Activated naive CD8-positive, alpha-beta T cell (primary cell): Measurements from ENCODE around the gene FAHD2A.
"Not testable (repeated sequence)": the region's sequence is repeated elsewhere in the genome, so short reads cannot be mapped to it uniquely, and the experiment has no call there.

ENCODE experiments used
- H3K27ac Mint-ChIP-seq: one replicate; pipeline ENCODE4 v1.8.0; 2021; ENCODE audit warnings: mixed read lengths
- H3K27me3 Mint-ChIP-seq: one replicate; pipeline ENCODE4 v1.8.0; 2021; ENCODE audit warnings: mixed read lengths
- H3K36me3 Mint-ChIP-seq: one replicate; pipeline ENCODE4 v1.8.0; 2021; ENCODE audit warnings: mixed read lengths
- H3K4me1 Mint-ChIP-seq: one replicate; pipeline ENCODE4 v1.8.0; 2021; ENCODE audit warnings: low read depth, mixed read lengths
- H3K4me3 Mint-ChIP-seq: one replicate; pipeline ENCODE4 v1.8.0; 2021; ENCODE audit warnings: mild to moderate bottlenecking, mixed read lengths
- H3K9me3 Mint-ChIP-seq: one replicate; pipeline ENCODE4 v1.8.0; 2021; ENCODE audit warnings: low read depth, mixed read lengths

FAHD2A gene, protein sequence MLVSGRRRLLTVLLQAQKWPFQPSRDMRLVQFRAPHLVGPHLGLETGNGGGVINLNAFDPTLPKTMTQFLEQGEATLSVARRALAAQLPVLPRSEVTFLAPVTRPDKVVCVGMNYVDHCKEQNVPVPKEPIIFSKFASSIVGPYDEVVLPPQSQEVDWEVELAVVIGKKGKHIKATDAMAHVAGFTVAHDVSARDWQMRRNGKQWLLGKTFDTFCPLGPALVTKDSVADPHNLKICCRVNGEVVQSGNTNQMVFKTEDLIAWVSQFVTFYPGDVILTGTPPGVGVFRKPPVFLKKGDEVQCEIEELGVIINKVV

GRCh38 chr2:95402370-95403203 is at the start of gene FAHD2A:
Gene FAHD2A (plus strand): TSS chr2:95402708. CDS start chr2:95405559, 2,851 bp downstream.
- Mint-ChIP-seq H3K4me1 (peaks cover 21% of the 10 kb centered on the region), H3K36me3 (no peaks in the 10 kb centered on the region), H3K4me3 (peak within 1 kb of the TSS; percentile 96)

DNA sequence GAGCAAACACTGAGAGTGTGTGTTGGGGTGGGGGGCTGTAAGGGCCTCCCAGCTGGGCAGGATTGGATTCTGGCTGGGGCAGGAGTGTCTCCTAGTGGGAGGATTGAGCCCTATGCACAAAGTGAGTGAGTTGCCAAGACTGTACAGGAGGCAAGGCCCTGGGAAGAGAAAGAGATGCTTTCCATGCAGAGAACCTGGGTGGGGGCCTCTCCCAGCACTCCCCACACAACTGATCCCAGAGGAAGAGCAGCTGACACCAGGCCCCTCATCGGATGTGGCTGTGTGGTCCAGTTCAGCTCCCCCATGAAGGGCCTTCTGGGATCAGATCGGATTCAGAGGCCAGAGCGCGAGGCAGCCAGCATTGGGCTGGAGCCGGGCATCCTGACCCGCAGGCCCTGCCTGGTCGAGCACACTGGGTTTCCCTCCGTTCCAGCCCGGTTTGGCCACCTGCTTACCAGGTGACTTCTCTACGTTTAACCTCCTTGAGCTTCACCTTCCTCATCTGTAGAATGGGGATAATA is 49.4 kb upstream of the FAHD2A start:
- no peak overlapping the region for H3K27ac Mint-ChIP-seq
- no peaks in the 10 kb centered on the region for H3K4me1 Mint-ChIP-seq
- H3K36me3 Mint-ChIP-seq: no peaks in the 10 kb centered on the region
- no peak overlapping the region for H3K4me3 Mint-ChIP-seq
- H3K27me3 Mint-ChIP-seq: no peaks in the 10 kb centered on the region
- no peaks in the 10 kb centered on the region for H3K9me3 Mint-ChIP-seq

More at GRCh38 chr2:95402370-95403203, at the start of gene FAHD2A:
- Mint-ChIP-seq H3K27ac (peak within 1 kb of the TSS; percentile 85), H3K27me3 (no peaks in the 10 kb centered on the region), H3K9me3 (no peaks in the 10 kb centered on the region)

GRCh38 chr2:95353613-95354468 is 48.7 kb upstream of the FAHD2A start:
- no peaks in the 10 kb centered on the region for H3K9me3 Mint-ChIP-seq
- no peak overlapping the region for H3K4me3 Mint-ChIP-seq

GRCh38 chr2:95354469-95354901 is 48.0 kb upstream of the FAHD2A start:
- H3K27me3 Mint-ChIP-seq: no peaks in the 10 kb centered on the region
- no peak overlapping the region for H3K4me3 Mint-ChIP-seq
- H3K36me3 Mint-ChIP-seq: no peaks in the 10 kb centered on the region
- no peak overlapping the region for H3K27ac Mint-ChIP-seq
- H3K9me3 Mint-ChIP-seq: no peaks in the 10 kb centered on the region
- no peaks in the 10 kb centered on the region for H3K4me1 Mint-ChIP-seq

More at GRCh38 chr2:95353613-95354468, 48.7 kb upstream of the FAHD2A start:
- H3K27me3 Mint-ChIP-seq: no peaks in the 10 kb centered on the region
- no peaks in the 10 kb centered on the region for H3K4me1 Mint-ChIP-seq
- H3K27ac Mint-ChIP-seq: no peak overlapping the region
- H3K36me3 Mint-ChIP-seq: no peaks in the 10 kb centered on the region

DNA sequence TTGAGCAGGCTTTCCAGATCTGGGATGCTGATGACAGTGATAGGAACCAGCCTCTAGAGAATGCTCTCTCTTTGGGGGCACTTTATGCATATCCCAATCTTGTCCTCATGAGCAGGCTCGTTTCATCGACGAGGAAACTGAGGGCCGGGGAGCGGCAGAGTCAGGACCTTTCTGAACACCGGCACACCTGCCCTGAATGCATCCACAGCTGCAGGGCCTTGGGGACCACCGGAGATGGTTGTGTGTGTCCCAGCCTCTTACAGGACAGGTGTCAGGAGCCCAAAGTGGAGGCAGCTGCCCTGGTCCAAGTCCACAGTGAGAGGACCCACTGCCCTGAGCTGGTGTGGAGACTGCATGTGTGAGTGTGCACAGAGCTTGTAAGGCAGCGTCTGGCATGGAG is 47.6 kb upstream of the FAHD2A start:
- no peaks in the 10 kb centered on the region for H3K27me3 Mint-ChIP-seq
- H3K27ac Mint-ChIP-seq: no peak overlapping the region
- H3K36me3 Mint-ChIP-seq: no peaks in the 10 kb centered on the region
- no peaks in the 10 kb centered on the region for H3K4me1 Mint-ChIP-seq
- no peaks in the 10 kb centered on the region for H3K9me3 Mint-ChIP-seq
- no peak overlapping the region for H3K4me3 Mint-ChIP-seq

- not testable (repeated sequence) for H3K4me1 Mint-ChIP-seq, H3K4me3 Mint-ChIP-seq, H3K27ac Mint-ChIP-seq, H3K36me3 Mint-ChIP-seq, H3K27me3 Mint-ChIP-seq, H3K9me3 Mint-ChIP-seq
These were observed 47.0 kb upstream of the FAHD2A start for GRCh38 chr2:95355486-95355885.

DNA sequence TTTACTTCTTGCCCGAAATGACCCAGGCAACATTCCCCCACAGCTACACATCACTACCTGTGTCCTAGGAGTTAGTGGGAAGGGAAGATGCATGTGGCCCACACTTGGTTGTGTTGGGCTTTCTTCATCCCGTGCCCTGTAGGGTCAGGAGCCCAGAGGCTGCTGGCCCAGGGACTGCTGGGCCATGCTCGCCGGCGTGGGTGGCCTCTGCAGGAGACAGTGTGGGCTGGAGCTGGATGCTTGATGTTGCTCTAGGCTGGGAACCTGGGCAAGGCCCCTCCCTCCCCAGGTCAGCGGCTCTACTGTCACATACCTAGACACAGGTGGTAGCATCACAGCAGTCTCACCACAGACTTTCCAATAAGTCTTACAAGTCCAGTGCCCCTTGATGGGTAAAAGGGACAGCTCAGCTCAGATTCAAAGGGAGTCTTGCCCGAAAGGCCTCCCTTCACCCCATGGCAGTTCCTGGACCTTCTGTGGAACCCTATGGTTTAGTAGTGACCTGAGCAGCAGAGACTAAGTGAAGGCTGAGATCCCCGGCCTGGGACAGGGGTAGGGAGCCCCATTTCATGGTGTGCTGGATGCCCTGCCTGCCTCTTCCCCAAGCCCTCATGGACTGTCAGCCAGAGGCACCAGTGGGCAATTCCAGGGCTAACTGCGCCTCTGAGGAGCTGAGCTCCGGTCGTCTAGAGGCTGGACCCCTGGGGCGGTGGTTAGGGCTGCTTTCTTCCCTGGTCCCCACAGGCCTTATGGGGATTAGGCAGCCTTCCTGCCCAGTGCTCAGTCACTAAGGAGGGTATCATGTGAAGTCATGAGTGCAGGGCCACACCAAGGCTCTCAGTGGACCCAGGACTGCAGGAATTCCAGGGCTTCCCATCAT is 45.4 kb upstream of the FAHD2A start:
- Mint-ChIP-seq H3K27ac (no peak overlapping the region), H3K9me3 (no peaks in the 10 kb centered on the region), H3K27me3 (peaks cover 2% of the 10 kb centered on the region), H3K4me3 (no peak overlapping the region), H3K36me3 (no peaks in the 10 kb centered on the region), H3K4me1 (no peaks in the 10 kb centered on the region)

DNA sequence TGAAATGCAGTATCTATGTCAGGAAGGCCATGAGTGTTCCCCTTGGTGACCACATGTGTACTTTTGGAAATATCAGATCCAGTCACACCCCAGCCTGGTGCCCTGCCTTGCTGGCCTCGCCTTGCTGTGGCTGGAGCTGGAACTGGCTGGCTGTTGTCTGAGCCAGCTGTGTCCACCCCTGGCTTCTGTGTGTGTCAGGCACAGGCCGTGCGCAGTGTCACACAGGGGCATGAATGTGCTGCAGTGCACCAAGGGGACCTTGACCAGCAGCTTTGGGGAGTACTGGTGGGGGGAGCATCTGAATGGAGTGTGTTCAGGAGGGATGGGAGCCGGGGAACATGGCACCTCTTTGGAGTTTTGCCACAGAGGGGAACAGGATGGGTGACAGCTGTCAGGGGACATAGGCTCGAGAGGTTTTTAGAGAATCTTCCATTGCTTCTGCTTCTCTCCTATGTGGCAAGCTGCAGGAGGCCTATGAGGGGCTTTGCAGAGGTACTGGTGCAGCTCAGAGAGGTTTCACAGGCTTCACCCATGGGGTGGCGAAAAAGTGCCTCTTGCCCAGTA is 44.7 kb upstream of the FAHD2A start:
- no peaks in the 10 kb centered on the region for H3K9me3 Mint-ChIP-seq
- no peaks in the 10 kb centered on the region for H3K4me1 Mint-ChIP-seq

GRCh38 chr2:95359031-95359430 is 43.5 kb upstream of the FAHD2A start:
- H3K9me3 Mint-ChIP-seq: no peaks in the 10 kb centered on the region
- no peaks in the 10 kb centered on the region for H3K4me1 Mint-ChIP-seq
- no peaks in the 10 kb centered on the region for H3K36me3 Mint-ChIP-seq
- H3K4me3 Mint-ChIP-seq: no peak overlapping the region
- no peak overlapping the region for H3K27ac Mint-ChIP-seq
- H3K27me3 Mint-ChIP-seq: peaks cover 2% of the 10 kb centered on the region

More for the DNA sequence above, 44.7 kb upstream of the FAHD2A start:
- Mint-ChIP-seq H3K4me3 (no peak overlapping the region), H3K27me3 (peaks cover 2% of the 10 kb centered on the region), H3K36me3 (no peaks in the 10 kb centered on the region), H3K27ac (no peak overlapping the region)

DNA sequence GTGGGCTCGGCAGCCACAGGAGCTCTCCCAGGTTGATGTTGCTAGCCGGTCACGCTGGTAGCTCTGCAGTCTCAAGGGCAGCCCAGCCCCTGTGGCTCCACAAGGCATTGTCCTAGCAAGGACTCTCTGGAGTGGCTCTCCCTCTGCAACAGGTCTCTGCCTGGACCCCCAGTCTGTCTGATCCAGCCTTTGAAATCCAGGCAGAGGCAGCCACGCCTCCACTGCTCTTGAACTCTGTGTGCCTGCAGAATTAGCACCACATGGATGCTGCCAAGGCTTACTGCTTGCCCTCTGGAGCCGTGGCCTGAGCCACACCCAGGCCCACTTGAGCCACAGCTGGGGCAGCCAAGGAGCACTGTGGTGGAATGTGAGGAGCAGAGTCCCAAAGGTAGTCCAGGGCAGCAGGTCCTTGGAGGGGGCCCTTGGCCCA is 43.0 kb upstream of the FAHD2A start:
- Mint-ChIP-seq H3K9me3 (no peaks in the 10 kb centered on the region), H3K27me3 (peaks cover 2% of the 10 kb centered on the region), H3K4me3 (no peak overlapping the region), H3K4me1 (no peaks in the 10 kb centered on the region), H3K36me3 (no peaks in the 10 kb centered on the region), H3K27ac (no peak overlapping the region)

DNA sequence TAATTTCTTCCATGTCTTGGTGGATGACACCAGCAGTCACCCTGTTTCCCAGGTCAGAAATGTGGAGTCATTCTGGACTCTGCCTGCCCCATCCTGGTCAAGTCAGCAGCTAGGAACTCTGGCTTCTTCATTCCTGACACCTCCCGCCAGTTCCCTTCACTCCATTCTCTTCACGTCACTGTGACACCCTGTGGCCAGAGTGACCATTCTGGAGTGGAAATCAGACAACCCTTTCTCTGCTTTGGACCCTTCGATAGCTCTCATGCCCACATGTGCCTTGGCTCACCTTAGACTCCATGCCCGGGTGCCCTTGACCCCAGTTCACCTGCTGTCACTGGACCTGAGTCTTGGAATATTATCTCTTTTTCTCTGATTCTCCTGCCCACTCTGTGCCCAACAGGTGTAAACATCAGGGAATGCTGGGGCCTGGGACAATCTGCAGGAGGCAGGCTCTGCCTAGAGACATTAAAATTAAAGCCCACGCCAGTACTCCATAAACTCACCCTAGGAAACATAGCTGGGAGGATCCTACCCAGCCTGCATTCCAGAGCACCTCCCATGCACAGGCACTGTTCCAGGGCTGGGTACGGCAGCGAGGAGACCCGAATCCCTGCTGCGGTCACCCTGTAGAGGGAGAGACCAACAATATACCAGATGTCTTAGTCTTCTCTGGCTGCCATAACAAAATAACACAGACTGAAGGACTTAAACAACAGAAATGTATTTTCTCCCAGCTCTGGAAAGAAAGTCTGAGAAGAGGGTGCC is 41.1 kb upstream of the FAHD2A start:
- Mint-ChIP-seq H3K4me3 (no peak overlapping the region), H3K27ac (no peak overlapping the region), H3K27me3 (peaks cover 5% of the 10 kb centered on the region), H3K36me3 (no peaks in the 10 kb centered on the region), H3K4me1 (no peaks in the 10 kb centered on the region), H3K9me3 (no peaks in the 10 kb centered on the region)

DNA sequence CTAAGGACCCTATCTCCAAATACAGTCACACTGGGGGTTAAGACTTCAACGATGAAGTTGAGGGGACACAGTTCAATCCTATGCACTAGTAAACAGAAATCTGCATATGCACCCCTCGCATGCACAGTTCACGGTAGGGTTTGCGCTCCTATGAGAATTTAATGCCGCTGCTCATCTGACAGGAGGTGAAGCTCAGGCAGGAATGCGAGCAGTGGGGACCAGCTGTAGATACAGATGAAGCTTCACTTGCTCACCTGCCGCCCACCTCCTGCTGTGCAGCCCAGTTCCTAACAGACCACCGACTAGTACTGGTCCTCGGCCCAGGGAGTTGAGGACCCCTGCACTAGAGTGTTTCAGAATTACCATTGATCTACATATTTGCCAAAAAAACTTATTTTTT is 40.0 kb upstream of the FAHD2A start:
- Mint-ChIP-seq H3K27me3 (peaks cover 10% of the 10 kb centered on the region), H3K27ac (no peak overlapping the region), H3K36me3 (no peaks in the 10 kb centered on the region), H3K4me3 (no peak overlapping the region), H3K4me1 (no peaks in the 10 kb centered on the region), H3K9me3 (no peaks in the 10 kb centered on the region)

DNA sequence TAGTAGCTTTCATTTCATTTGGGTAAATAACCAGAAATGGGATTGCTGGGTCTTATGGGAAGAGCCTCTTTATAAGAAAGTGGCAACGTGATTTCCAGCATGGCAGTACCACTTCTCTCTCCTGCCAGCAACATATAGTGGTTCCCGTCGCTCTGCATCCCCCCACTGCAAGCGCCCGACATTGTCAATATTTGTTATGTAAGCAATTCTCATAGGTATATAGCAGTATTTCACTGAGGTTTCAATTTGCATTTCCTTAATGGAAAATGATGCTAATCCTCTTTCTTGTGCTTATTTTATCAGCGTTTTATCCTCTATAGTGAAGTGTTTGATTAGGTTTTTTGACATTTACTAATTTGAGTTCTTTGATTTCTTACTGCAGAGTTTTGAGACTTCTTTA is 36.0 kb upstream of the FAHD2A start:
- no peak overlapping the region for H3K27ac Mint-ChIP-seq
- H3K36me3 Mint-ChIP-seq: no peaks in the 10 kb centered on the region

More for the DNA sequence above, 36.0 kb upstream of the FAHD2A start:
- no peak overlapping the region for H3K4me3 Mint-ChIP-seq
- peaks cover 5% of the 10 kb centered on the region for H3K9me3 Mint-ChIP-seq
- no peaks in the 10 kb centered on the region for H3K4me1 Mint-ChIP-seq
- H3K27me3 Mint-ChIP-seq: peaks cover 14% of the 10 kb centered on the region
